SW 1271 (cell line): ENCODE measurements around the gene MED16.
A peak's percentile ranks its signal among the peaks of the same experiment; 100 is the strongest.
"Not testable (repeated sequence)": the region's sequence is repeated elsewhere in the genome, so short reads cannot be mapped to it uniquely, and the experiment has no call there.

ENCODE experiments used
- DNase-seq, 2 experiments: peaks; one replicate each; lab custom pipeline; 2025; lab: John Stamatoyannopoulos, UW

Gene MED16

GRCh38 chr19:911197-912033 is 18.4 kb upstream of the MED16 start:
- no peak for DNase-seq

DNA sequence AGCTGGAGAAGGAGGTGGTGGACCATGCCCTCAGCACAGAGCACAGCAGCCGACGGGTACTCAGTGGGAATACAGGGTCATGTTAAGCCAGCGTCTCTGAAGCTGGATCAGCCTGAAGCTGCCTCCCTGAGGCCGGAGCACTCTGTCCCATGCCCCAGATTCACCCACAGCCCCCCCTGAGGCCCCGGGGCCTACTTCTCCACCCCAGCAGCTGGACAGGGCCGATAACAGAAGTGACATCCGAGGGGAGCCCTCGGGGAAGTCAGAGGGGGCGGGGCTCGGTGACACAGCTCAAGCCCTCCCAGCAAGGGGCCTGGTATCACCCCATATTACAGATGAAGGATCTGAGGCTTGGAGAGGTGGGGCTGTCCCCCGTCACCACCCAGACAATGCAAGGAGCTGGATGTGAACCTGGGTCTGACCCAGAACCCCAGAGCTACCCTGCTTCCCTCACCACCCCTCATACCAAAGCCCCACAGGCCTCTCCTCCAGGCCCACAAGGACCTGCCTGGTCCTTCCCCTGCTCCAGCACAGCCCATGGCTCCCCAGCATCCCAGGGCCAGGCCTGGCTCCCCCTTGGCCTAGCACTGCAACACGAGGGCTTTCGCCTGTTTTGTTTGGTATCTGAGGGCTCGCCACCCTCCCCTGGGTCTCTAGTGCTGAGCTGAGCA is 14.3 kb upstream of the MED16 start:
- no peak for DNase-seq

- DNase-seq: no peak
Measured at GRCh38 chr19:906480-906879, 13.5 kb upstream of the MED16 start.

GRCh38 chr19:904545-904944 is 11.6 kb upstream of the MED16 start:
- DNase-seq: no peak

DNA sequence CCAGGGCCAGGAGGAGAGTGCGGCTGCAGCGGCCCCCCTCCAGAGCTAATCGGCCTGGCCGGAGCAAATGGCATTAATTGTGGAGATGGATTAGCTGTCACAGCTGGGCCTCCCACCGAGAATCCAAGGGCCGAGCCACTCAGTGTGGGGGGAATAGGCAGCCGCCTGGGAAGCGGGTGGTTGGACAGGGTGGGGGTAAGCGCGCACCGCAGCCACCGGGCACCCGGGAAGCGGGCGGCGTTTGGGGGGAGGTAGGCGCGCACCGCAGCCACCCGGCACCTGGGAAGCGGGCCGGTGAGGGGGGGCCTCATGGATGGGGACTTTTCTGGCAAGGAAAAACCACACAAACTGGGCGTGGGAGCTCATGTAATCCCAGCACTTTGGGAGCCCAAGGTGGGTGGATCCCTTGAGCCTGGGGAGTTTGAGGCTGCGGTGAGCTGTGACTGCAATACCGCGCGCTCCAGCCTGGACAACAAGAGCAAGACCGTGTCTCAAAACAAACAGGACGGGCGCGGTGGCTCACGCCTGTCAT is 10.3 kb upstream of the MED16 start:
- DNase-seq: no peak

DNA sequence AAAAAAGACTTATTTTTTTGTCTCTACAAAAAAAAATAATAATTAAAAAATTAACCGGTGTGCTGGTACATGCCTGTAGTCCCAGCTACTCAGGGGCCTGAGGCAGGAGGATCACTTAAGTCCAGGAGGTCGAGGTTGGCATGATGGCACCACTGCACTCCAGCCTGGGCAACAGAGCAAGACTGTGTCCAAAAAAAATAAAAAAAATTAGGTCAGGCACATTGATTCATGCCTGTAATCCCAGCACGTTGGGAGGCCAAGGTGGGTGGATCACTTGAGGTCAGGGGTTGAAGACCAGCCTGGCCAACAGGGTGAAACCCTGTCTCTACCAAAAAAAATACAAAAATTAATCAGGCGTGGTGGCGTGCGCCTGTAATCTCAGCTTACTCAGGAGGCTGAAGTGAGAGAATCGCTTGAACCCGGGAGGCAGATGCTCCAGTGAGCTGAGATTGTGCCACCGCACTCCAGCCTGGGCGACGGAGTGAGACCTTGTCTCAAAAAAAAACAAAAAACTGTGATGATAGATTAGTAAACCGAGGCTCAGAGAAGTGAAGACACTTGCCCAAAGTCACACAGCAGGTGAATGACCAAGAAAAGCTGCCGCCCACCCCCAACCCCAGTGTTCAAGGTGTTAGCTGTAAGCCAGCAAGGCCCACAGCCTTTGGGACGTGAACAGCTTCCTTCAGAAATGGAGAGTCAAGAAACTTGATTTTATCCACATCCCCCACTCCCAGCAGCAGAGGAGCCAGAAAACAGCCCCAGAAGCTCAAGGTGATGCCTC is 9.6 kb upstream of the MED16 start:
- no peak for DNase-seq

GRCh38 chr19:902093-902370 is 9.0 kb upstream of the MED16 start:
- no peak for DNase-seq

DNA sequence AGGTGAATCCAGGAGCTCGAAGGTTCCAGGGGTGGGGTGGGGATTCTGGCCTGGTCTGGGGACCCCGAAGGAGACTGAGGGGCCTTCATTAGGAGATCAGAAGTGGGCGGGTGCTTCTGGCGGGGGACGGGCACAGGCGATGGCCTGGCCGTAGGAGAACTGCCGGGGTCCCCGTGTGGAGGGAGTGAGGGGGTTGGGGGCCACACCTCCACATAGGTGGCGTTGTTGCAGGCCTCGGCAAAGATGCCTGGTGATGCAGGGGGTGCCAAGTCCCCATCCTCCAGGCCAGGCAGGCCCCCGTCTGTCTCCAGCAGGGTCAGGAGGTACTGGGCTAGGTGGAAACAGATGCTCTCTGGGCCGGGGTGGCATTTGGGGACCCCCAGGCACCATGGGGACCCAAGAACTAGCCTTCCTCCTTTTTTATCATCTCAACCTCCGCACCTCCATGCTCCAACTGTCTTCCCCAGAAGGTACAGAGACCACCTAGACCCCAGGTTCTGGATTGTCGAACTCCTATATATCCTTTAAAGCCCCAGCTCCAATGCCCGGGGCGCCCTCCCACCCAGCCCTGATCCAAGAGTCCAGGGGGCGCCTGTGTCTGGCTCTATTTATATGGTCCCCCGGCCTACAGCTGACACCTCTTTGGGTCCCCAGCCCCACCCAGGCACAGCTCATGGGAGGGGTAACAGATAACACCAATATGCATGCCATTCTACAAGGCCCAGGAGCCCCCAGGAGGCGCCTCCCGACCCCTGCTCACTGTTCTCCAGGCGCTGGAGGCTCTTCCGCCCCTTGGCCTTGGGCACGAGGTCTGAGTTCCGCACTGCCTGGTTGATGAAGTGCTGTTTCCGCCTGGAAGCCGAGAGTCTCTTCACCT is 8.5 kb upstream of the MED16 start:
- no peak for DNase-seq

DNA sequence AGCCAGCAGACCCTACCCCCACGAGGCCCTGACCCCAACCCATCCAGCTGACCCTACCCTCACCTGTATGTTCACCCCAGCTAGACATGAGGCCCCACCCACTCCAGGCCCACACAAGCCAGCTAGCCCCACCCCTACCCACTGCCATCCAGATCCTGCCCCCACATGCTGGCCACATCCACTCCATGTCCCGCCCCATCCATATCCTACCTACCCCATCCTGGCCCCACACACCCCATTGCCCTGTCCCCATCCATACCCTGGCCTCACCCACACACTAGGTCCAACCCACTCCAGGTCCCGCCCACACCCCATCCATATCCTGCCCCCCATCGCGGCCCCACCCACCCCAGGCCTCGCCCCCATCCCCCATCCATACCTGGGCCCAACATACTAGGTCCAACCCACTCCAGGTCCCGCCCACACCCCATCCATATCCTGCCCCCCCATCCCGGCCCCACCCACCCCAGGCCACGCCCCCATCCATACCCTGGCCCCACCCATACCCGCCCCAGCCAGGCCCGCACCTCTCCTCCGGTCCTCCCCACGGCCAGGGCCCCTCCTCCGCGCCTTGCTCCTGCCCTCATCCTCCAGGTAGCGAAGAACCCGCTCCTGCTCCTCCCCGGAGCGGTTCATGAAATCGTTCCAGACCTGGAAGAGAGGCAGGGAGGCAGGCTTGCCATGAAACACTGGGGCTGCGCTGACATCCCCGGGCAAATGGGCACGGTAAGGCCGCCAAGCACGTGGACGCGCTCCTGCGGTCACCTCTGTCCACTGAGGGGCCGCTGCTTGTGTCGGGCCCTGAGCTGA is 7.5 kb upstream of the MED16 start:
- peak in 1 of 2 experiments; percentile 43 for DNase-seq

- no peak for DNase-seq
Measured at GRCh38 chr19:900043-900301, 7.0 kb upstream of the MED16 start.

GRCh38 chr19:899336-900042 is 6.5 kb upstream of the MED16 start:
- DNase-seq: no peak

DNA sequence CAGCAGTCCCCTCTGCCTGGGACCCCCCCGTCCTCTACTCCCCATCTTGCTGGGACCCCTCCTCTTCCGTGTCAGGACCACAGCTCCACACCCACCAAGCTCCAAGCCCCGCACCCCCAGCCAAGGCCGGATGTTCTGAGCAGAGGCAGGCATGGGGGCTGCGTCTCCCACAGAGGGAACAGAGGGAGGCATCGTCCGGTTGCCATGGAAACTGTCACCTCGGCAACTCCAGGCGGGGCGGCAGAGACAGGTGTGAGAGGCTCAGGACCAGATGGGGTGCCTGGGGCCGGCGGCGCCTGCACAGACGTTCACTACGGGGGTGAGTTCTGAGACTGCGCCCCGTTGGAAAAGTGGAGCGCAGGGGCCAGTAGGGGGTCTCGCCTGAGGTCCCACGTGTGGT is 5.7 kb upstream of the MED16 start:
- DNase-seq: no peak

GRCh38 chr19:897442-898039 is 4.6 kb upstream of the MED16 start:
- no peak for DNase-seq

DNA sequence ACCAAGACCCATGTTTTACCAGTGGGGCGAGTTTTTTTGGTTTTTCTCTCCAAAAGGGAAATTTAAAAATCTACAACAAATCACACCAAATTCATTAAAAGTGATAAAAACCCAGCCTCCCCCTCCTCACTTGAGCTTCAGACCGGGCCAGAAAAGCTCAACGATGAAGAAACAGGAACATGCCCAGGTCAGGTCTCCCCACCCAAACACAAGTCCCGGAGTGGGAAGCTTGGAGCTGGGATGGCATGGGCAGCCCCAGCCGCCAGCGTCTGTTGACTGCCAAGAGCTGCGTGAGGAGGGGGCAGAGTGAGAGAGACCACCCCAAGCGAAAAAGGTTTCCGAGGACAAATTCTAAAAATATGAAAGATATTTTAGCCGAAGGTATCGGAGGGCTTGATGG is 4.0 kb upstream of the MED16 start:
- no peak for DNase-seq

- DNase-seq: no peak
Measured at GRCh38 chr19:896434-896833, 3.4 kb upstream of the MED16 start.

DNA sequence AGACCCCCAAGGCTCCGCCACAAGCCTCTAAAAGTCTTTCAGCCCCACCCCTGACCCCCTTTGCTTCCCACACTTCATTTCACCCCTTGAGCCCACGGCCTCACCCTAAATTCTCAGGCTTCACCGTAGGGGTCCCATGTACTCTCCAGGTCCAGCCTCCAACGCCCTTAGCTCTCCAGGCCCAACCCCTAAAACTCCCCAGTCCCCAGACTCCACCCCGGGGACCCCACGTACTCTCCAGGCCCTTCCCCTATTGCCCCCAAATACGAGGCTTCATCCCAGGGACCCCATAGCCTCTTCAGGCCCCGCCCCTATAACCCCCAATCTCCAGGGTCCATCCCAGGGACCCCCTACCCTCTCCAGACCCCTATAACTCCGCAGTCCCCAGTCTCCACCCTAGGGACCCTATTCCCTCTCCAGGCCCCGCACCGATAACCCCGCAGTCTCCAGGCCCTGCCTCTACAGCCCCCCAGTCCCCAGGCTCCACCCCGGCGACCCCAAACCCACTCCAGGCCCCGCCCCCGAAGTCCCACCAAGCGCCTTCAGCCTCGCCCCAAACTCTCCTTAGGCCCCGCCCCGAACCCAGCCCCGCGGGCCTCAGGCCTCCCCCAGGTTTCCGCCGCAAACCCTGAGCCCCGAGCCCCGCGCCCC is 619 bp downstream of the MED16 start:
- DNase-seq: peak in 1 of 2 experiments; percentile 22

DNA sequence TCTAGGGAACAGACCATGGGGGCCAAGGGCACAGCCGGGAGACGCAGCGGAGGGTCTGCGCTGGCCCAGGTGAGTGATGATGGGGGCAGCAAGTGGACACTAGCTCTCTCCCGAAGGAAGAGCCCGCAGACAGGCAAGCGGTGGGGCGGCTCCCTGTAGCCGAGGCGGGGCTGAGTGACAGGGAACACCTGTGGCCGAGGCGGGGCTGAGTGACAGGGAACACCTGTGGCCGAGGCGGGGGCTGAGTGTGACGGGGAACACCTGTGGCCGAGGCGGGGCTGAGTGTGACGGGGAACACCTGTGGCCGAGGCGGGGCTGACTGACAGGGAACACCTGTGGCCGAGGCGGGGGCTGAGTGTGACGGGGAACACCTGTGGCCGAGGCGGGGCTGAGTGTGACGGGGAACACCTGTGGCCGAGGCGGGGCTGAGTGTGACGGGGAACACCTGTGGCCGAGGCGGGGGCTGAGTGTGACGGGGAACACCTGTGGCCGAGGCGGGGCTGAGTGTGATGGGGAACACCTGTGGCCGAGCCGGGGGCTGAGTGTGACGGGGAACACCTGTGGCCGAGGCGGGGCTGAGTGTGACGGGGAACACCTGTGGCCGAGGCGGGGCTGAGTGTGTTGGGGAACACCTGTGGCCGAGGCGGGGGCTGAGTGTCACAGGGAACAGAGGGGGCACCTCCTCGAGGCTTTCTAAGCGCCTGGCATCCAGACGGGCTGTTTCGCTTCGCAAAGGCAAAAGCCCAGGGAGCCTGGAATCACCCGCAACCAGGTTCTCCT is 1.4 kb downstream of the MED16 start:
- DNase-seq: not testable (repeated sequence)

GRCh38 chr19:890831-891230 is 2.2 kb downstream of the MED16 start:
- no peak for DNase-seq
